GM21447 (cell line): ENCODE data around the gene CRYBB3.
"Not testable (repeated sequence)": the region's sequence is repeated elsewhere in the genome, so short reads cannot be mapped to it uniquely, and the experiment has no call there.

Experiments
- ATAC-seq: cut with Tn5 transposase; IDR thresholded peaks from one replicate; pipeline ENCODE4 v1.9.1; 2021; ENCODE audit not compliant: unreplicated experiment

CRYBB3 gene

GRCh38 chr22:25238058-25238457, 38.4 kb downstream of the CRYBB3 start:
- ATAC-seq: not testable (repeated sequence)

- ATAC-seq: not testable (repeated sequence)
Observed at GRCh38 chr22:25255169-25255568, 55.5 kb downstream of the CRYBB3 start.
